HG02798 (cell line): ENCODE data around the gene EPHA7.

ENCODE experiments used
- ATAC-seq: cut with Tn5 transposase; IDR thresholded peaks from one replicate; pipeline ENCODE4 v1.9.1; 2021; ENCODE audit warnings: mild to moderate bottlenecking; ENCODE audit not compliant: unreplicated experiment, poor library complexity

Gene EPHA7

DNA sequence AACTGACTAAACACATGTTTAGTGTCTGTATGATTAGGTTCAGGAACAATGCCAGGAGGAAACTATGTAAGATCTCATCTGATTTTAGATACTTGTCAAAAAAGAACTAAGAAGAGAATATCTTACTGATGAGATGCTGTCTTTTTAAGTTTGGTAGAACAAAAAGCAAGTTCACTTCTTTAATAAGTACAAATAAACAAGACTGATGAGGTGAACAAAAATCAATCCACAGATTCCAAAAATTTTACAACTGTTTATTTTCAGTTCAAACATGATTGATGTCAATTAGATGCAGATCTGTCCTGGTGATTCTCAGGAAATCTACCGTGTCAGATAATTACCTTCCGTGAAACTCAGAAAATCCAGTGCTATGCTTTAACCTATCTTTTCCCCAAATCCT, 24.9 kb downstream of the EPHA7 start:
- no peak for ATAC-seq

DNA sequence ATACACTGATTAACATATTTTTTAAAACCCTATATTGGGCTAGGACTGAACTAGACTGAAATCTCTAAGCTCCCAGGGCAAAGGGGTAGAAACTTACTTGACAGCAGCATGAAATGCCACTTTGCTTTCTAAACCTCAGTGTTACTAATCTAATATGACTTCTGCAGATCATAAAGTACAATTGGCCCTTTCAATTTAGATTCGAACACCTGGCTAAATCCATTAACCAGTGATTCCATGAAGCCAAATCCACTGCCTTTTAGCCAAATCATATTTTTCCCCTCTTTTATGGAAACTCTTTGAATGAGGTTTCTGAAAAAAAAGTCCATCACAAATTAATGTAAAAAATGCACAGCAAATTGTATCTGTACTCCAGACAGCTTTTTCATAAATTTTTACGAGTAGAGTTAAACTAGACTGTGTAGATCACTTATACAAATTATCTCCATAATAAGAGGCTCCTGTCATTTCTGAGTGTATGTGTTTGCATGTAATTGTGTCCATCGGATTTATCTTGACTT, 25.7 kb downstream of the EPHA7 start:
- no peak for ATAC-seq

DNA sequence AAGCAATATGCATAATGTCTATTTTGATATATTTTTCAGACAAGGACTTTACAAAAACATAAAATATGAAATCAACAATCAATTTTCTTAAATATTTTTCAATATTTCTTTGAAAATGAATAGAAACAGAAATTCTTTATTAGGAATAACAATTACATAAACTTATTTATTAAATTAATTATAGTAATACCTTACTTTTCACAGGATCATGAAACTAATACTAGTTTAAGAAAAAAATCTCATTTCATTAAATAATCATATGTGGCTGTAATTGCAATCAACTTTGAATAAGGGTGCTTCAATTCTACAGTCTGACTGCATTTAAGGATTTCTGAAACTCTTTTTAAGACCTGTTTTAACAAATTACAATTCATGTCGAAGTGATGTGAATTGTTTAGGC, 26.6 kb downstream of the EPHA7 start:
- ATAC-seq: no peak

DNA sequence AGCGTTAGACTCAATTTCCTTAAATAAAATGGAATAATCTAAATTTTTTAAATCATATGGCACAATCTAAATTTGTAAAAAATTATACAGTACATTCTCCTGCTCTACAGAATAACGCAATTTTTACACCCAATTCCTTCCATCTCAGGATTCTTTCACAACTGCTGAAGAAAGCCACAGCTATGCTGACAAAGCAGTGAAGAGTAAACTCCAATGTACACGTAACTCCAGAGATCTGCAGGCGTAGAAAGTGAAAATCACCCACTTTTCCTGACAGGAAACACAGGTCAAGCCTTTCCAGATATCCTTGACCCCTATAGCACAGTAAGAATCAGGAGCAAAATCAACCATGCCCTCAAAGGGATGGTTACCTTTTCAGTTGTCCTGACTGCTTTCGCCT, 27.4 kb downstream of the EPHA7 start:
- no peak for ATAC-seq

DNA sequence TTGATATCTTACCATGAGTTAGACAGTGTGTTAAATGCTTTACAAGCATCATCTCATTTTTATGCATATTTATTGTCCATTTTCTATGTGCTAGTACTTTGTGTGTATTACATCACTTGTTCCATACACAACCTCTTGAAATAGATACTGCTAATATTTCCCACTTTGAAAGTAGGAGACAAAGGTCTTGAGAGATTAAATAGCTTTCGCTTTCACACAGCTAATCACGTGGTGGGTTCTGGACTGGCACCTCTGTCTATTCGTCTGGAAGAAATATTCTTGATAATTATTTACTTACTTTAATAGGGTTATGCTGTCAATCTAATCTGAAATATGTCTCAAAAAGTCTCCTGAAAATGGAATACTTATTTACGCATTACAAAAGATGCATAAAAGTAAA, 30.2 kb downstream of the EPHA7 start:
- no peak for ATAC-seq

DNA sequence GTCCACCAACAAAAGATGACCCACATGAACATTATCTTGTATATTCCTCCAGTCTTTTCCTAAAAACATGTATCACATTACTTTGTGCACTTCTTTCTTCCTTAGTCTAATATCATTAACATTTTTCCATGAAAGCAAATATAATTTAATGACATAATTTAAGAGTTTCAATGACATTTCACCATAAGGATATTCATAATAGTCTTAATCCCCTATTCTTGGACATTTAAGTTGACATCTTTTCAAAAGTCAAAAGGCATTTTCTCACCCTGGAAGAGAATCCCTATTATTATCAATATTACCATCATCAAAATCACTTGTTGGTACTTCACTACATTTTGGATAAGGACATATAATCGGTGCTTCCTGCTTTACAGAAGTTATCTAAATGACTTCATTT, 31.3 kb downstream of the EPHA7 start:
- ATAC-seq: no peak

DNA sequence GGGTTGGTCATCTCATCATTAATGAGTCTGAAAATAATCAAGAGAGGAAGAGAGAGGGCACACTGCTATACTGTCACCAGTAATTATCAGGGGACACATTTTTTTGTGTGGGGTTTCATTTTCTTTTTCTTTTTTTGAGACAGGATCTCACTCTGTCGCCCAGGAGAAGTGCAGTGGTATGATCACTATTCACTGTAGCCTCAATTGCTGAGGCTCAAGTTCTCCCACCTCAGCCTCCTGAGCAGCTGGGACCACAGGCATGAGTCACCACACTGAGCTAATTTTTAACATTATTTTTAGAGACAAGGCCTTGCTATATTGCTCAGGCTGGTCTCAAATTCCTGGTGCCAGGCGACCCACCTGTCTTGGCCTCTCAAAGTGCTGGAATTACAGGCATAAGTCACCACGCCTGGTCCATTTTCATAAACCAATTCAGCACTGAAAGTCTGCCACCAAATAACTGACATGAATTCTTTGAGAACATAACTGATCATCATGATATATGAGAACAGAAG, 43.3 kb downstream of the EPHA7 start:
- ATAC-seq: no peak

DNA sequence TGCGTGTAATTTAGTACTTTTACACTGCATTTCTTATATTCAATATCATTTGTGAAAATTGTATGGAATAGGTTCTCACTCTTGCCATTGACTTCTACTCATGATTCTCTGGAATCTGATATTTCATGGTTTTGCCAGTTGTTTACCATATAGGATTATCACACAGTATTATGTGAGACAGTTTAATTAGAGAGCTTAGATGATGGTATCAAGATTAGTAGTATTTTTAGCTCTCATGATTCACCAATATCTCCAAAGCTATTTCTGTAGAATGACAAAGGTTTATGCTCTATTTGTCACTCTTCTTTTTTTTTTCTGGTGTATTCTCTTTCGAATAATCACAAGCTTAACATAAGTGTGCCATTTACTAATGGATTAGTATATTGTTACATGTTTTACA, 45.9 kb downstream of the EPHA7 start:
- ATAC-seq: no peak

DNA sequence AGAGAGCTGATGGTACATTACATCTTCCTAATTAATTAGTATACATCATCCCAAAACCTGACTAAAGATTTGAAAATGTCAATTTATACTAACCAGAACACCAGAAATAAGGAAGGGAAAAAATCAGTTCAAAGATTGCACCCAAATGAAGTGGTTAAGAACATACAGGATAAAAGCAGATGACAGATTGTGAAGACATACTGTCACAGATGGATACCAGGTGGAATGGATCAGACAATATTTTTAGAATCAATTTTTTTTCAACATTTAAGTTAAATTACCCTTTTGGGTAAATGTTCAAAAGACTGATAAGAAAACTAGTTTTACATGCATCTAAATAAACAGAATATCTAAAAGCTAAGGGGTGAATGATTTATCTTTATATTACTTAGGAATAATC, 47.6 kb downstream of the EPHA7 start:
- ATAC-seq: no peak

DNA sequence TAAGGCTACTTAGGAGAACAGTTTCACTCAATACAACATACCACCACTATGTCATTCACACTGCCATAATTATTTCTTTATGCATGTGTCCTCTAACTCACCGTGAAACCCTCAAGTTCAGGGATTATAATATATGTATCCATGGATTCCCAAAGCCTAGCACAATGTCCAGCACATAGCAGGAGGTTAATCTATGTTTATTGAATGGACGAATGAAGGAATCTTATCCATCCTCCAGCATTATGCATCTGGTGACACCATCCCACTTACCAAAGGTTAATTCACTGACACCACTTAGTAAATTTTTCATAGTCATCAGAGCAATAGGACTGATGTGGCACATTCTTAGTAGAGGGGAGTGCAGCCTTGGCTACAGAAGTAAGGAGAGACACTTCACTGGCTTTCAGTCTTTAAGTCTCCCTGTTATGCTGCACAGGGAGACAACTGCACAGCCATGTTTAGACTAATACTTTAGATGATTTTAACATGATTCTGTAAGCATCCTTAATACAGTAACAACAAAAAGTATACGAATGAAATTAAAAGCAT, 49.7 kb downstream of the EPHA7 start:
- ATAC-seq: no peak

DNA sequence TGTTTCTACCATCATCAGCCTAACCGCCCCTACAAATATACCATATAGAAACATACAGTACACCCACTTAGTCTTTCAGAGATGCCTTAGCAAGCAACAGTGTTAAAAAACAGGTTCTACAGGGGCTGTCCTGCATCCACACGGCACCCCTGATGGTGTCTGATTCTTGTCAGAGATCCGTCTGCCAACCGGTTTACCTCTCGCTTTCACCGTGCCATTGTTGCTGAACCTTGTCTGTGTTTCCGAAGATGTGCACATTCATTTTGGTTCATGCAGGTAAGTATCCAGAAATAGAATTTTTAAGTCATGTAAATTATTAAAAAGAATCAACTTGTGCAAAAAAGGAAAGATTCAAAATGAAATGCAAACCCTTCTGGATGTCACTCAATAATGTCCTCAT, 52.9 kb downstream of the EPHA7 start:
- ATAC-seq: no peak

DNA sequence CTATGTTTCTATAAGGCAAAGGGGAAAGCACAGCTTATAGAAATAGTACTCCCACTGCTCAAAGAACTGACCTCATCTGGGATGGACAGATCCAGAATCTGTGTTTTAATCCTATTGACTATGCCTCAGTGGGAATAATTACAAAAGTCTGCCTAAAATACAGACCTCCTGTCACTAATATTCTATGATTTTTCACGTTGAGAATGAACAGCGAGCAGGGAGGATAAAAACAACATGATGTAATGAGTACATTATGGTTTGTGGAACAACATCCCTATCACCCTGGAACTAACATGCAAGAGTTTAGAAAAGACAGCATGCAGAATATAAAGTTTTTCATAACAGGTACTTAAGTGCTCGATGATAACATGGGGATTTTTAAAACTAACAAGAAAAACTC, 53.9 kb downstream of the EPHA7 start:
- no peak for ATAC-seq

DNA sequence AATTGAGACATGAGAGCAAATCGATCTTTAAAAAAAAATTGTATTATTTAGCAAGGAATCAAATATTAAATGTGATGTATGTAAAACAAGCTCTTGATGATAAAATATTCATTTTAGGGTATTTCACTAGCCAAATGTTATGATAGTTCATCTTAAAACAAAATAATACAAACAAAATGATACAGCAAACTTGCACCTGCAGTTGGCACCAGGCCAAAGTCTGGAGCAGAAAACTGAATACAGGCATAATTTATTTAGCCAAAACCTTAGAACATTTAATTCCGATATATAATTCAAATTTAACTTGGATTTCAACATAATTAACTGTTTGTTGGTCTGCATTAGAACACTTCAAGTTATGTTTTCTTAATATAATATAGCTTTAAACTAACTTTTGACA, 60.9 kb downstream of the EPHA7 start:
- ATAC-seq: no peak

DNA sequence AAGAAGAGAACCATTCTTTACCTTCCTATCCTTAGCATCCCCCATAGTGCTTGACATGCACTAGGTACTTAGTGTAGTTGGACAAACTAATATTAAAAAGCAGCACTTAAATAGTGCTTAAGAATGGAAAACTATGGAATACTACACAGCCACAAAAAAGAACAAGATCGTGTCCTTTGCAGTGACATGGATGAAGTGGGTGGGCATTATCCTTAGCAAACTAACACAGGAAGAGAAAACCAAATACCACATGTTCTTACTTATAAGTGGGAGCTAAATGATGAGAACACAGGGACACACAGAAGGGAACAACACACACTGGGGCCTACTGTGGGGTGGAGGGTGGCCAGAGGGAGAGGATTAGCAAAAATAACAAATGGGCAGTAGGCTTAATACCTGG, 66.8 kb downstream of the EPHA7 start:
- no peak for ATAC-seq

DNA sequence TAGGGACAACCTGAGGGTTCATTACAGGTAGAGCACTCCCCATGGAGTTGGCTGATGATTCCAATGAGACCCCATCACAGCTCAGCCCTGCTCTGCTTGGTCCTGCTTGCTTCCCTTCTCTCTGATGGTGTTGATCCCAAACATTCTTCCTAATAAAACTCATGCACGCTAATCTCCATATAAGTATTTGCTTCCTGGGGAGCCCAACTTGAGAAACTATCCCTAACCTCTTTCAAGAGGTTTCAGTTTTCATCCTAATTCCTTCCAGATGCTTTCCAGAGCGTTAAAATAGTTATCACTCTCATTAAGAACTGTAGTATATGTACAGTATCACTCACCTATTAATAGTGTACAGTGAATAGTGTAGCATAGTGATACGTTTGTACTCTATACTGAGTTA, 68.1 kb downstream of the EPHA7 start:
- no peak for ATAC-seq

DNA sequence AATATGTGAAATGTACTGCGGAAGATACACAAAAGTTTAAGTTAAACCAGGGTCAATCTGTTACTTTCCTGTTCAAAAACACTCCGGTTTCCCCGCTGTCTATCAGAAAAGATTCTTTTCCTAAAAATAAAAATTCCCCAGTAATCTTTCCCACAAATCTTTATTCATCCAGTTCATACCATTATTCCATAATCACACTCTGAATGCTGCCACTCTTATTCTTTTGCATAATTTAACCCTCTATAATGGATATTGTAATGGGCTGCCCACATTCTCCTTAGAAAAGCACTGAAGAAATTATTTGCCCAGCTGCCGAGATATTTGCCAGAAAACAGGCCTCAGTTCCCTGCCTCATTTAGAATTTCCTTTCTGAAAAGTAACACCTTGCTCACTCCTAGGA, 68.6 kb downstream of the EPHA7 start:
- no peak for ATAC-seq

DNA sequence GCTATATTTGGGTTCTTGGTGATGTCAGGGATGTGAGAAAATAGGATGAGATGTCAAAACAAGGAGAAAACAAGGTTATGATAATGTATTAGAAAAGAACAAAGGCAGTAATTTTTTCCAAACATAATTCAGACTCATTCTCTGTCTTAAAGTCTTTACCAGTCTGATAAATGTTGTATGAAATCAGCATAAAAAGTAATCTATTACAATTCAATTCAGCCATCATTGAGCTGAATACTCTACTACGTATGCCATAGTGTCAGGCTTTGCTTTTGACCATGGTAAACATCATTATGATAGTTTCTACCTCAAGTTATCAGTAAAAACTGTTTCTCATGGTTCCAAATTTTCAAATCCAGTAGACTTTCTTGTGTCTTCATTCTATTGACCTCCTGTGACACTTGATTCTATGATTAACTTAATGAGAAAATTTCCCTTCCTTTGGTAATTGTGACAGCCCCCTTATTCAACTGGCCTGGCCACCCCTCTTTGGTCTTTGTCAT, 75.0 kb downstream of the EPHA7 start:
- no peak for ATAC-seq

DNA sequence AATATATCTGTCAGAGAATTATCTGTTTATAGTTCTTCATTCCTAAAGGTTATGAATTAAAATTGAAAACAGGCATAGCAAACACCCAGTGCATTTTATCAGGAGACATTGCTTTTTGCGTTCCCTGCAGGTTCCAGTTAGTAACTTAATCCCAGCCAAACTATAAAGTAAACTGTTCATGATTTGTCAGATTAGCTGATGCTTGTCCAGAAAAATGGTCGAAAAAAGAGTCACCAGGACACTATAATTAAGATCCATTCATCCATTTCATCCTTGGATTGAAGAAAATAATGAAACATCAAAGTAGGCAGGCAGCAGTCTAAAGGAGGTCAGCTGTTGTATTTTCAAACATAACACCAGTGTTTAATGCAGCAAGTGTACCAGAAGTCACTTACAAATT, 75.9 kb downstream of the EPHA7 start:
- no peak for ATAC-seq

DNA sequence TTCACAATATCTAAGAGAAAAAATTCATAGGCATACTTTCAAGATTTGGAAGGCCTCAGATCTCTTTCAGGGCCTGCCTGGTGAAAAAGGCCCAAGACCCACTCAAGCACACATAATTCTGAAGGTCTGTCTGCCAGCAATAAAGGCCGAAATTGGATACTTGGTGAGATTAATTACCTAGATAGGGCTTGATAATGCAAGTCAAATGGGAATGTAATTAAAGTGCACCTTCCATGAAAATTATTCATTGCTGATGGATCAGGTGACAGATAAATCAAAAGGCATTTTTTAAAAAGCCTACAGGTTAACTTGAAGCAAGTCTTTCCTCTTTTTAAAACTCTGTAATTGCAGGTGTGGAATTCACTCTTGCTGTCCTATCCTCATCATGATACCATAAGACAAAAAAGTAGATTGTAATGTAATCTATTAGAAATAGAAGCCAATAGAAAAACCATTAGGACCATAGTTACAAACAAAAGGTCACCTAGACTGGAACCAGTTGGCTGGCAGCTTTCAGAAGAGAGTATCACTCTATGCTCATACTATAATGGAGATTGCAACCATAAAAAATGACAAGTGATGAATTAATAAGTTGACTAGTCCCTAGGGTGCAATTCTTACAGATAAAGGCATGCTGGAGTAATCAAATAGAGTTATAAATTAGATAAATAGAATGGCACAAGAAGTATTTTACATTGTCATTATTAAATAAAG, 77.3 kb downstream of the EPHA7 start:
- ATAC-seq: no peak

DNA sequence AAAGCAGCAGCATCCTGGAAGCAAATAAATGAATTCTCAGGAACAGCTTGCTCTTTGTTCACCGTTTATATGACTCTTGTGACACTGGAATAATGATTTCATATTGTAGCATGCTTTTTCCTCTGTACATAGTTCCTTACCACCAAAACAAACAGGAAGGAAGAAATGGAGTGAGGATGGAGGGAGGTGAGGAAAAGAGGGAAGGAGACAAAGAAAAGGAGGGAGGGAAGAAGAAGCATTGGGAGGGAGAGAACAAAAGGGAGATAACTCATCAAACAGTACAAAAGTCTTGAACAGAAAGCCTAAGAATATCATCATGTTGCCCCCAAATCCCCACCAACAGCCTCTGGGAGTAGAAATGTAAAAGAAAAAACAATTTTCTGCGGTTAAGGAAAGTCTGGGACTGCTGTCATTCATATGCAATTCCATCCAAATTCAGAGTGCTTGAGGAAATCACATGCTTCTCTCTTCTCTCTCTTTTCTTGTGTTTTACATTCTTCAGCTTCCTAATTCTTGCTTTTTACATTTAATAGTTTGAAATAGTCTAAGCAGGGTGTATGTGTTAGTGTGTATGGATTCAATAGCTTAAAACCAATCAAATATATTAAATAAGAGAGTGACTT, 81.5 kb downstream of the EPHA7 start:
- ATAC-seq: no peak

DNA sequence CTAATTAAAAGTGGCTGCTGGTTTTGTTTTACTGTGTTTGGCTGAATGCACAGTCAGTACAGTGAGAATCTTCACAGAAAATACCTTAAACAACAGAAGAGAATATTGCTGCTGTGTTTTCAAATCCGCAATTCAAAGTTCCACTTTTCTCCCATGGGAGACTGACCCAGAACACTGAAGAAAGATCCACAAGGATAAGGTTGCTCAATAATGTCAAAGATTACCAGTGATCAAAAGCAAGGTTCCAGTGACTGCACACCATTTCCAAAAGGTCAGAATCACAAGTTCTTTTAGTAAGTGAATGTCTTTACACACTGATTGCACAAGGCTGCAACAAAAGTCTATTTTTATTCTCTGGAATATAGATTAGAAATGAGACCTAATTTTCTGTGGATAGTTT, 82.3 kb downstream of the EPHA7 start:
- ATAC-seq: no peak
